Fibroblast of the conjunctiva (primary cell): ENCODE results near the gene GRAMD1B.

Experiments
- DNase-seq: peaks from one replicate; pipeline ENCODE4 v3.0.0-alpha.2; 2010; ENCODE audit warnings: low read depth

The GRAMD1B gene

GRCh38 chr11:123588117-123588863, 158.2 kb downstream of the GRAMD1B start:
- no peak for DNase-seq

DNA sequence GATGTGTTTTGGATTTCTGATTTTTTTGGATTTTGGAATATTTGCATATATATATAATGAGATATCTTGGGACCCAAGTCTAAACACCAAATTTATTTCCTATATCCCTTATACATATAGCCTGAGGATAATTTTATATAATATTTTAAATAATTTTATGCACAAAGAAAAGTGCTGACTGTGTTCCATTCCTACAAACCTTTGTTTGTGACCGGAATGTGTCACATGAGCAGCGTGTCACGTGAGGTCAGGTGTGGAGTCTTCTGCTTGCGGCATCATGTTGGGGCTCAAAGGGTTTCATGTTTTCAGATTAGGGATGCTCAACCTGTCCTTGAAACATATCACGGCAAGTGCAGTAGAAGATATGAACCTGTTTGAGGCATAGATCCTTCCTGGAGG, 158.8 kb downstream of the GRAMD1B start:
- no peak for DNase-seq

GRCh38 chr11:123590296-123590912, 160.3 kb downstream of the GRAMD1B start:
- DNase-seq, result no peak

- no peak for DNase-seq
Observed at GRCh38 chr11:123593570-123593969, 163.5 kb downstream of the GRAMD1B start.

DNA sequence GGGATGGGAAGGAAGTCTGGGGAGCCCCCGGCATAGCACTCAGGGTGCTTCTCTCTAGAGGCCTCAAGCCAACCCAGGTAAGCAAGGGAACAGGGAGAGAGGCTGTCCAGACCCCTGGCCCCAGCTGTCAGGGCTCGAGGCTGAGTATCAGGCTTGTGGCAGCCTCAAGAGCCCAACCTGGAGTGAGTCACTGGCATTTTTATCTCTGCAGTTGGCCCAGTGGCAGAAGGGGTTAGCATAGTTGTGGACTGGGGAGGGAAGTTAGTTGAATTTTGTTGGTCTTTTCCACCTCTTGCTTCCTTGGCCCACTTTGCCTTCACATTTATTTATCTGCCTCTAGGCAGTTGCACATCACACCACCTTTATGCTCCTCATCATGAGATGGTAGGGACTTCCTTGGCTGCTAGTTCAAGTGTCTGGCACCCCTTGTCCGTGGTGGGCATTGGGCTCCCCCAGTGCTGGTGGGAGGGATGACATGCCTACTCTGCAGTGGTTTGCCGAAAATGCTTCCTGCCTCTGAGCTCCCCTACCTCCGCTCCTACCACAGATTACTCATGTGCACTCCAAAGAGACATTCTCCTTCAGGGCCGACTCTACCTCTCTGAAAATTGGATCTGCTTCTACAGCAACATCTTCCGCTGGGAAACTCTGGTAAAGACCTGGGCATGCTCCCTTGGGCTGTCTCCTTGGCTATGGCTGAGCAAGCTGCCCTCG, 164.3 kb downstream of the GRAMD1B start:
- no peak for DNase-seq

DNA sequence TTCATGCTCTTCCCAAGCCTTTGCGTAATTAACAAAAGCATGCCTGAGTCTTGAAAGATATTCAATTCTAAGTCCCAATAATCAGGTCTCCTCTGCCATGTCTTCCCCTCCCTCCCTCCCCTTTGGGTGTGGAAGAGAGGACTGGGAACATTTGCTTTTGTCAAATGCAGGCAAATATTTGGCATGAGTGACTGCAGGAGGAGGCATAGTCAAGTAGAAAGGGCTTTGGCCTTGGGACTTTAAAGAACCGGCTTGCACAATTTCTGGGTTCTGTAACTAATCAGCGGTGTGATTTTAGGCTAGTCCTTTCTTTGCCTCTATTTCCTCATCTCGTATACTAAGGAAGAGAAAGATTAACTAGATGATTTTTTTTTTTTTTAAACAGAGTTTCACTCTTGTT, 164.9 kb downstream of the GRAMD1B start:
- DNase-seq, result no peak

DNA sequence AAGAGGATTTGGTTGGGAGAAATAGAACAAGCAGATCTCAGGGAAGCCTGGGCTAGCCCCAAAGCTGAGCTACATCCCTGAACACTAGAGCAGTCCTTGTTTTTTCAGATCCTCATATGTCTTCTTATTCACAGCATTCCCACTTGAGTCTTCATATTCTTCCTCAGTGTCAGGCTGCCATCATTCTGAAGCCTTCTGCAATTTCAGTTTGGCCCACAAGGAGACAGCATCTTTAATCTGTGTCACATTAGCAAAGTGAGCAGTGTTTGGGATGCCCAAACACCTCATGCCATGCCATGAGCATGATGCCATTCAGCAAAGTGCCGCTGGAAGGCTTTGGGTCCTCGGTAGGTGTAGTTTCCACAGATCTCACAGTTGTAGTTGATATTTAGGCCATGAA, 167.8 kb downstream of the GRAMD1B start:
- DNase-seq, result no peak

DNA sequence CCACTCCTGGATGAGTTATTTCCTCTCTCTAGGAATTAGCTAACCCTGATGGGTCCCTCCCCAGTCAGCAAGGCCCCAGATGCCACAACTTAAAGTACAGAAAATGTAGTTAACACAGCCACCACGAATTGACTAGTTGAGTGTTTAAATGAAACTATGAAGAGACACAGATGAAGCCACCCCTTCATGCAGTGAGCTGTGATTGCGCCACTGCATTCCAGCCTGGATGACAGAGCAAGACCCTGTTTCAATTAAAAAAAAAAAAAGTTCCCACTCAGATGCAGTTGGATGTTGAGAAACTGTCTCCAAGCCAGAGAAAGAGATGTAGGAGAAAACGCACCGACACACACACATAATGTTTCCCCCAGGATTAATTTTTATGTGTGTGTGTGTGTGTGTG, 171.1 kb downstream of the GRAMD1B start:
- no peak for DNase-seq

DNA sequence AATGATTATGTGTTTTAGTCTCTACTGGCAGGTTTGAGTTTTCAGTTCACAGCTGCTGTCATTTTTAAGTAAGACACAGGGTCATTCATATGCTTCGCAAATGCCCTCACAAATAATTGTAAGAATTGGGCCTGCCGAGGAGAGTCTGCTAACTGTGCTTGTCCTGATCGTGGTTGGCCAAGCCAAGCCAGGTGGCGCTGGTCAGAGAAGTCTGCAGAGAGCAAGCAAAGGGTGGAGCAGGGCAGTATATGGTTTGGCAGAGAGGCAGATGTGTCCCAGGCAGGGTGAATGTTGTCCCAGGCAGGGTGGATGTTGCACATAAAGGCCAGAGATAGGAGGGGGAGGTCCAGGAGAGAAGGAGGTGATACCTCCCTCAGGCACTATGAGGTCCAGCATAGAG, 171.7 kb downstream of the GRAMD1B start:
- no peak for DNase-seq

GRCh38 chr11:123603666-123604065, 173.6 kb downstream of the GRAMD1B start:
- no peak for DNase-seq

DNA sequence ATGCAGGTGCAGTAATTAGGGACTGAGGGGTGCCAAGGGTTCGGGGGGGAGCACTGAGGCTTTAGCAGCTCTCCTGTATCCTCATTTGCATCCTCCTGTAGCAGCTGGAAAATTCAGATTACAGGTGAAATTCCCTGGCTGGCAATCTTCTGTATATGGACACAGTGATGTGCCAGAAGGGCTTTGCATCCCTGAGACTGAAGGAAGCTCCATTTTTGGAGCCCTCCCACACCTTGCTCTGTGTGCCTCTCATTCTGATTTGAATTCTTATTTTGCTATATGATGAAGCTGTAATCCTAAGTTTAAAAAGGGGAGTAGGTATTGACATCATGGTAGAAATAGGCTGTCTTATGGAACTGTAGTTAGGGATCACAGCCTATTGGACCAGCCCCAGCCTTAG, 177.7 kb downstream of the GRAMD1B start:
- DNase-seq, result no peak

DNA sequence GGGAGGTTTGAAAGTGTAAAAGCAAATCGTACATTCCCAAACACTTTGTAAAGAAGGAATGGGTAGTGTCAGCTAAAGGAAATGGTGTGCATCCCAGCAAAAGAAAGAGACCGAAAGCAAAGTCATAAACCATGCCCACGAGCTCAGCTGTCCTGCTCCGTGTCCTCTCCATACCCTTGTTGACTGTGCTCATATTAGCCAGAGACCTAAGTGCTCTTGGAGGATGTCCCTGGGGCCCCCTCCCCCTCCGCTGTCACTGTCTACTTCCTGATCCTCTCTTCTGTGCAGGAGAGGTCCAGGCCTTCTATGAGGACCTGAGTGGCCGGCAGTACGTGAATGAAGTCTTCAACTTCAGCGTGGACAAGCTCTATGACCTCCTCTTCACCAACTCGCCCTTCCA, 178.3 kb downstream of the GRAMD1B start:
- DNase-seq, result no peak

DNA sequence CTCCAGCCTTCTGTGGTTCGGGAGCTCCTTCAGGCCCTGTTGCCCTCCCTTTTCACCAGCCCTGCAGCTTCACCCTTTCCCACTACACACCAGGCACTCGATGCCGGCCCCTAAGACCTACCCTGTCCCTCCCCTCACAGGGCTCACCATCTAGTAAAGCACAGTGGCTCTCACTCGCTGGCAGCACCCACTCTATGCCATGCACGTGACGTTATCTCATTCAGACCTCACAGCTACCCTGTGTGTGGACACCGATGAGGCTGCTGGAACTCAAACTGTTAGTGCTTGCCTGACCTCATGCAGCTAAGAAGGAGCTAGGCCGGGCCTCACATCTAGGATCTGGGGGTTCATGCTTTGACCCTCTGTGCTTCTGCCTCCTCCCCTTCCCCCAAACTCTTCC, 178.9 kb downstream of the GRAMD1B start:
- DNase-seq, result no peak

DNA sequence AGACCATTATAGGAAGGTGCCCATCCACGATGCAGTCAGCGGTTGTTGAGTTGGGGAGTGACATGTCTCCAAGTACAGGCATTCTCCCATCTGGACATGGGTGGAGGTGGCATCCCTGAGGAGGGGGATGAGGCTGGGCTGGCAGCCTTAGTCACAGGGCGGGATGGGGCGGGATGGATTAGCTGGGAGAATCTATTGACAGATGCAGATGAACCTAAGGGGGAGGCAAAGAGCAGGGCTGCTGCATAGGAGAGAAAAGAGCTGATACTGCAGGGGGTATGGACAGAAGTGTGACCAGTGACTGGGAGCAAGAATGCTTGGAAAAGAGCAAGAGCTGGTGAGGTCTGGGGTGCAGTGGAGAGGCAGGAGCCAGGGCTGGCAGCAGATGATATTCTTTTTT, 181.6 kb downstream of the GRAMD1B start:
- DNase-seq, result no peak

DNA sequence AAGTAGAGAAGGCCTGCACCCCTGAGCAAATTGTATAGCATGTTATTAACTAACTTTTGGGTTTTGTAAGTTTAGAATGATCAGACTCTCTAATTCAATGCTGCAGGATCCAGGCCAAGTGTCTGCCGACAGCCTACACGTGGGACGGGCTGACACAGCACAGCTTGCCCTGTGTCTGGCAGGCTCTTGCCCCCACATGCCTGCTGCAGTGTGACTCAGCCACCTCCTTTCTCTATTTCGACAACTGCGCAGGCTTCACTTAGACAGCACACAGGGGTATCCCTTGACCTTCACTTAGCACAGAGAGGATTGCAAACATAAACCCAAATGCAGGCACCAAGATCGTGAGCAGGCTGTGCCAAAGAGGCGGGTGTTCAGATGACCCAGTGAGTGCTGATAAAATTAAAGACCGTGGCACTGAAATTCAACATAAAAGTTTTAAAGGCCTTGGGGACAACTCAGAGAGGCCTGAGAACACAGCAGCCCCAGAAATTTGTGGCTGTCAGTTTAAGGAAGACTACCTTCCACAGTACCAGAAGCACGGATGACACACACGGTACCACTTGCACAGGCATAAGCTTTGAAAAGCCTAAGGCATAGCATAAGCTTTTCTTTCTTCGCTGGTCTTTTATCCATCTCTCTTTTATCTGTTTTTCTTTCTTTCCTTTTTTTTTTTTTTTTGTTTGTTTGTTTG, 186.6 kb downstream of the GRAMD1B start:
- DNase-seq, result no peak

DNA sequence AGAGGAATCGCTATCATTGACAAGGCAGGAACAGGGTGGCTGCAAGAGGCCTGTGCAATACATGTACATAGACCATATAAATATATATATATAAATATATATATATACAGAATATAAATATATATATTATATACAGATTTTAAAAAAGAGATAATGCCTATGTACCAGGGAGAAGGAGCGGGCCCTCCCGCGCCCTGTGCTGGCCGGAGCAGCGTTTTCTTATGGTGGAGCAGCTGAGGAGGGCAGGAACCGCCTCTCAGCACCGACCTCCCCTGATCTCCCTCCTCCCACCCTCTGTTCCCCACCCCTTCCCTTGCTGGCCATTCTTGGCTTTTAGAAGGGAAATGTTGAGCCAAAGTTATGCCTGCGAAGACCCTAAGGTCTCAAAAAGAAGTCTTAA, 192.5 kb downstream of the GRAMD1B start:
- no peak for DNase-seq

- no peak for DNase-seq
Observed at GRCh38 chr11:123624974-123625373, 194.9 kb downstream of the GRAMD1B start.

GRCh38 chr11:123628936-123629683, 199.0 kb downstream of the GRAMD1B start:
- DNase-seq, result no peak

GRCh38 chr11:123630126-123630608, 200.1 kb downstream of the GRAMD1B start:
- DNase-seq, result no peak

GRCh38 chr11:123640029-123640428, 210.0 kb downstream of the GRAMD1B start:
- no peak for DNase-seq

- no peak for DNase-seq
Observed at GRCh38 chr11:123640677-123641494, 210.8 kb downstream of the GRAMD1B start.
